ENCODE data around the gene FAM193A. TPM values are rescaled to one million over a fixed set of nuclear protein-coding genes. Genes with fewer than 3 reads are reported as not detected.

Gene FAM193A
- total RNA-seq, 1 donor from 2014 or later = 28.8 TPM

DNA sequence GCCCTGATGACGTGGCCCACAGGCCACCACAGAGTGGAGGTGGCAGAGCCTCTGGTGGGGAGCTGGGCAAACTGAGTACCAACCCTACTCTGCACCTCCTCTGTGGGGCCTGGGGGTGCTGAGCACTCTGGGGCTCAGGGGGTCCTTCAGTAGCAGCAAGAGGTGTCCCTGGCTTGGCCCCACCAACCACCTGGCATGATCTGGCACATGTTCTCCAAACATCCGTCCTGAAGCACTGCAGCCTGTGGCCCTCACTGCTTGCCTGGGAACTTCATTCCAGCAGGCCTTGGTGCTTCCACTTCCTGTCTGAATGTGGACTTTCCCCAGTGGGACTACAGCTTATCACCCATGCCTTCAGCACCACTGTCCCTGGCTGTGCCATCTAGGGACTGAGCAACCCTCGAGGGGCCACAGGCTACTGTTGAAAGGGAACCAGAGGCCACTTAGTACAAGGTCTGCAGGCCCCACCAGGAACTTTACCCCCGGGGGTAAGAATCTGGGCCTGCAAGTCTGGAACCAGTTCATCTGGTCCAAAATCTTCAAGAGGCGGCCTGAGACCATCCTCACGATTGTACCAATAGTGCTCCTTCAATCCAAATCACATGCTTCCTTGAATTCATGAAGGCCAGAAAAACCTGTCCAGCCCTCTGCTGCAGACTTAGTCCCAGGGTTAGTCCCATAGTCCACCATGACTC, 206.5 kb downstream of the FAM193A start:
- Histone ChIP-seq H3K4me2 (ENCODE audit: low read length) (no peak overlapping the region), H3K9ac (ENCODE audit: low read length) (no peak overlapping the region), H3K4me3 (ENCODE audit: insufficient read depth, low read depth, low read length) (no peak overlapping the region), H3K27ac (ENCODE audit: low read depth, low read length) (no peak overlapping the region), H3K79me2 (ENCODE audit: insufficient read depth, low read length) (no peaks in the 10 kb centered on the region), H2AFZ (ENCODE audit: low read depth, low read length) (no peak overlapping the region), H3K9me3 (ENCODE audit: insufficient read depth, low read depth, low read length) (no peaks in the 10 kb centered on the region), H3K4me1 (ENCODE audit: insufficient read depth, low read length) (peaks cover 37% of the 10 kb centered on the region), H4K20me1 (ENCODE audit: insufficient read depth, low read length) (peaks cover 27% of the 10 kb centered on the region), H3K36me3 (ENCODE audit: insufficient read depth, low read length) (peaks cover 14% of the 10 kb centered on the region), H3K27me3 (ENCODE audit: insufficient read depth, low read length) (no peaks in the 10 kb centered on the region)
- peaks cover 36% of the 10 kb centered on the region for H3K36me3 Mint-ChIP-seq (ENCODE audit: low read depth, unreplicated experiment)
- no peak overlapping the region for H3K4me3 Mint-ChIP-seq (ENCODE audit: unreplicated experiment)
- peaks cover 41% of the 10 kb centered on the region for H3K4me1 Mint-ChIP-seq (ENCODE audit: low read depth, unreplicated experiment)
- no peak overlapping the region for H3K27ac Mint-ChIP-seq (ENCODE audit: unreplicated experiment)
- DNase-seq (ENCODE audit: low read depth) = no peak
- no peak for TF ChIP-seq EZH2 (IDR thresholded peaks at IDR 0.05; ENCODE audit: insufficient read depth, low read length)
- TF ChIP-seq, protein P1, sequence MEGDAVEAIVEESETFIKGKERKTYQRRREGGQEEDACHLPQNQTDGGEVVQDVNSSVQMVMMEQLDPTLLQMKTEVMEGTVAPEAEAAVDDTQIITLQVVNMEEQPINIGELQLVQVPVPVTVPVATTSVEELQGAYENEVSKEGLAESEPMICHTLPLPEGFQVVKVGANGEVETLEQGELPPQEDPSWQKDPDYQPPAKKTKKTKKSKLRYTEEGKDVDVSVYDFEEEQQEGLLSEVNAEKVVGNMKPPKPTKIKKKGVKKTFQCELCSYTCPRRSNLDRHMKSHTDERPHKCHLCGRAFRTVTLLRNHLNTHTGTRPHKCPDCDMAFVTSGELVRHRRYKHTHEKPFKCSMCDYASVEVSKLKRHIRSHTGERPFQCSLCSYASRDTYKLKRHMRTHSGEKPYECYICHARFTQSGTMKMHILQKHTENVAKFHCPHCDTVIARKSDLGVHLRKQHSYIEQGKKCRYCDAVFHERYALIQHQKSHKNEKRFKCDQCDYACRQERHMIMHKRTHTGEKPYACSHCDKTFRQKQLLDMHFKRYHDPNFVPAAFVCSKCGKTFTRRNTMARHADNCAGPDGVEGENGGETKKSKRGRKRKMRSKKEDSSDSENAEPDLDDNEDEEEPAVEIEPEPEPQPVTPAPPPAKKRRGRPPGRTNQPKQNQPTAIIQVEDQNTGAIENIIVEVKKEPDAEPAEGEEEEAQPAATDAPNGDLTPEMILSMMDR (IDR thresholded peaks at IDR 0.05; ENCODE audit: insufficient read depth, low read depth, low read length) = no peak
- no peak for FAIRE-seq
- H3K9me3 Mint-ChIP-seq (ENCODE audit: unreplicated experiment) = no peaks in the 10 kb centered on the region
- no peaks in the 10 kb centered on the region for H3K27me3 Mint-ChIP-seq (ENCODE audit: low read depth, unreplicated experiment)

DNA sequence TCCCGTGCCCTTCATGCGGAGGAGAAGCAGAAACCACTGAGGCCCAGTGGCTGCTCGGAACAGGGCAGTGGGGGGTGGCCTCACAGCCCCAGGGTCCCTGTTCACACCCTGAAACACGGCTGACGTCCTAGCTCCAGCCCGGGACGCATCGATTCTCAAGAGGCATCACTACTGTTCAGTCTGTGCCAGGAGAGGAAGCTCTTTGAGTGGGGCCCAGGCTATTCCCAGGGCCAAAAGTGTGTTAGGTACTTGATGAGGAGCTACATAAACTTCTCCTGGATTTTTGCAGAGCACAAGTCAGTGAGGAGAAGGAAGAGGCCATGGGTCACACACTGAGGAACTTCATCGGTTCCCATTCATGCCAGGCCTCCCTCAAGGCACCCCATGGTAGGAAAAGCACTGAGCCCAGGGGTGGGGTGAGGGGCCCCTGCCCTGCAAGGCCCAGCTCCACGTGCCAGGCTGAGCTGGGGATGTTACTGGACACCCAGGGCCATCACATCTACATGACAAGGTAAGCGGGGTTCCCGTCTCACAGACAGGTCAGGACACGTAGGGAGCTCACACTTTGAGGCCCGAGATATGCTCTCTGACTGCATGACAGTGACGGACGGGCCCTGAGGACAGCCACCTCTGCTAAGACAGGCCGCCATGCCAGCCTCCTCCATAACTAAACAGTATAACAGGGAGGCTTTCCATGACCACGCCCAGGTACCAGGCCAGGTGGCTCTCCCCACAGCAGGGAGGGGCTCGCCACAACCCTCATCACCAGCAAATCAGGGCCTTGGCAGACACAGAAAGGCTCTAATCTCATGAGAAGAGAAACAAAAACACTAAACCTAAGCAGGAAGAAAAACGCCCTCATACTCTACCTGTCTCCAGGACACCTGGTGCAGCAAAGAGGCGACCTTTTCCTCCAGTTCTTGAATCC, 207.3 kb downstream of the FAM193A start:
- peaks cover 14% of the 10 kb centered on the region for H3K36me3 ChIP-seq (ENCODE audit: insufficient read depth, low read length)
- peaks cover 27% of the 10 kb centered on the region for H4K20me1 ChIP-seq (ENCODE audit: insufficient read depth, low read length)
- FAIRE-seq (no peak), DNase-seq (ENCODE audit: low read depth) (no peak)
- H3K27ac ChIP-seq (ENCODE audit: low read depth, low read length) = no peak overlapping the region
- no peak overlapping the region for H3K4me2 ChIP-seq (ENCODE audit: low read length)
- no peak overlapping the region for H3K9ac ChIP-seq (ENCODE audit: low read length)
- no peak for TF ChIP-seq EZH2 (IDR thresholded peaks at IDR 0.05; ENCODE audit: insufficient read depth, low read length)
- TF ChIP-seq, protein P1 (IDR thresholded peaks at IDR 0.05; ENCODE audit: insufficient read depth, low read depth, low read length) = no peak
- Mint-ChIP-seq H3K27me3 (ENCODE audit: low read depth, unreplicated experiment) (no peaks in the 10 kb centered on the region), H3K4me3 (ENCODE audit: unreplicated experiment) (no peak overlapping the region), H3K4me1 (ENCODE audit: low read depth, unreplicated experiment) (peaks cover 41% of the 10 kb centered on the region), H3K36me3 (ENCODE audit: low read depth, unreplicated experiment) (peaks cover 32% of the 10 kb centered on the region), H3K9me3 (ENCODE audit: unreplicated experiment) (no peaks in the 10 kb centered on the region), H3K27ac (ENCODE audit: unreplicated experiment) (no peak overlapping the region)
- peaks cover 37% of the 10 kb centered on the region for H3K4me1 ChIP-seq (ENCODE audit: insufficient read depth, low read length)
- H3K4me3 ChIP-seq (ENCODE audit: insufficient read depth, low read depth, low read length) = no peak overlapping the region
- H3K9me3 ChIP-seq (ENCODE audit: insufficient read depth, low read depth, low read length) = no peaks in the 10 kb centered on the region
- H2AFZ ChIP-seq (ENCODE audit: low read depth, low read length) = no peak overlapping the region
- peaks cover under 1% of the 10 kb centered on the region for H3K79me2 ChIP-seq (ENCODE audit: insufficient read depth, low read length)
- H3K27me3 ChIP-seq (ENCODE audit: insufficient read depth, low read length) = no peaks in the 10 kb centered on the region
